C1 segment of cervical spinal cord (tissue), 14 donors: ENCODE measurements around the gene RNF13.

Experiments
- DNase-seq, 14 donors: peaks; one replicate each; lab custom pipeline; 2025; lab: John Stamatoyannopoulos, UW

RNF13 gene

DNA sequence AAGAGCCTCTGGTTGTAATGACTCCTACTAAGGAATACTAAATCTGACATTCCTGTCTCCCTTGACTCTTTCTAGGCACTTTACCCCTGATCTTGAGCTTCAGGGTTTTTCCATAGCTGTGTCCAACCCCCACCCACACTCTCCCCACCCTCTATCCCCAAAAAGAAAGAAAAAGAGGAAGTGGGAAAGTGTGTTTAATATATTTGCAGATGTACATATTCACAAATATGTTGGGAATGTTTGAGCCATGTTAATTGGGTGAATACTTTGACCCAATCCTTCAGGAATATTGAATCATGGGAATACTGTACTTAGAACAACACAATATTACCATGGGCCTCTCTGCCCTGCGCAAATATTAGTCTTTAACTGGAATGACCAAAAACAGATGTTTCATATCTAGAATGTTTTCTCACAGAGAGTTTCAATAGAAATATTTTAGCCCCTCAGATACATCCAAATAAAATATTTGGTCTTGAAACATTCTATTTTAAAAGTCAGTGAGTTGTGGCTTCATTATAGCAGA, 177.5 kb downstream of the RNF13 start:
- no peak for DNase-seq

DNA sequence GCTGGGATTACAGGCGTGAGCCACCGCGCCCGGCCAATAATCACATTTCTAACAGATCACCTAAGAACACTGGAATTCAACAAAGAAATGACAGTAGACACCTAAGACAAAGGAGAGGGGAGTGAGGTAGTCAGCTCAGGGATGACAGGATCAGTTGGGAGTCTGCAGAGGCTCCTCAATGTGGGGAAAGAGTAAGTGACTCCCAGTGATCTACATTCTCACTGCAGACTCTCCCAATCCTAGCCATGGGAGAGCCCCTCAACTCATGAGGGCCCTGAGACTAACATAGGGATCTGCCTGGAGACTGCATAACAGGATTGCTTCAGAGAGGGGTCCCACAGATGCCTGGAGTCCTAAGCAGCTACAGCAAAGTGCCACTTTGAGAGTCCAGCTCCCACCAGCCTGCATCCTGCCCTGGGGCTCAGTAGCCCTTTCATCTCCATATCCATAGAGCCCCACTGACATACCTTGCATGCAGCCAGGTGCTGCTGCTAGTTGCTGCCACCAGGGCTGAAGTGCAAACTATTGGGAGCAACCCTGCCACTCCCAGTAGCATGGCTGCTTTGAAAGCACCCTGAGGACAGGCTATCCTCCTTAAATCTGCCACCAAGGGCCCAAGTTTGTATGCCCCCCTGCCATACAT, 179.5 kb downstream of the RNF13 start:
- no peak for DNase-seq

DNA sequence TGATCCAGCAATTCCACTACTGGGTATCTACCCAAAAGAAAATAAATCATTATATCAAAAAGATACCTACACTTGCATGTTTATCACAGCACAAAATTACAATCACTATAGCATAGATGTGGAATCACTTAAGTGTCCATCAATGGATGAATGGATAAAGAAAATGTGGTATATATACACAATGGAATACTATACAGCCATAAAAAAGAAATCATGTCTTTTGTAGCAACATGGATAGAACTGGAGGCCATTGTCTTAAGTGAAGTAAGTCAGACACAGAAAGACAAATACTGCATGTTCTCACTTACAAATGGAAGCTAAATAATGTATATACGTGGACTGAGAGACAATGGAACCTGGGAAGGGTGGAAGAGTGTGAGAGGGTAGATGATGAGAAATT, 185.9 kb downstream of the RNF13 start:
- DNase-seq, result no peak

DNA sequence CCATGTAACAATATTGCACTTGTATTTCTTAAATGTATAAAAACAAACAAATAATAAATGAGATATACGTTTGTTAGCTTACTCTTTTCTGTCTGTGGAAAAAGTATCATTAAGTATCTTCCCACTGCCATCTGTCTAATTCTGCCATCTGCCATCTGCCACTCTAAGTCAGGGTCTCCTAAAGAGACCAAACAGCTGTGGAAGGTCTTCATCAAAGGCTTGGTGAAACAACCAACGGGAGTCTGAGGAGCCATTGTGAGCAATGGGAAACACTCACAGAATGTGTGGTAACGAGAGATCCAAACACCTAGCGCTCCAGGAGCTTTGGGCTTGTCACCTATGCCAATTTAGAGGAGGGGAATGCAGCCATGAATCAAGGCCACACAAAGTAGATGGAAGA, 186.4 kb downstream of the RNF13 start:
- no peak for DNase-seq

DNA sequence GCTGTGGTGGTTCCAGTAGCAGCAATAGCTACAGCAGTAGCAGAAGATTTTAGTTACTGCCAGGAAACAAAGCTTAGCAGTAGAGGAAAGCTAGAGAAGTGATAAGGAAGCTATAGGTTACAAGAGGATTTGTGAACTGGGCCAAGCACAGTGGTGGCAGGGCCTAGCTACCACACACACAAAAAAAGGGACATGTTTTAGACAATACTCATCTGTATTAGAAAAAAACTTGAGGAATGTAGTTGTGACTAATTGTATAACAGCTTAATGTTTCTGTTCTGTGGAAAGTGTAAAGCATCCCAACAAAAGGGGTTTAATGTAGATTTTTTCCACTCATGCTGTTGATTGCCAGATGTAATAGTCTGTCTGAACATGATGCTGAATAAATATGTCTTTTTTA, 187.6 kb downstream of the RNF13 start:
- DNase-seq, result no peak

DNA sequence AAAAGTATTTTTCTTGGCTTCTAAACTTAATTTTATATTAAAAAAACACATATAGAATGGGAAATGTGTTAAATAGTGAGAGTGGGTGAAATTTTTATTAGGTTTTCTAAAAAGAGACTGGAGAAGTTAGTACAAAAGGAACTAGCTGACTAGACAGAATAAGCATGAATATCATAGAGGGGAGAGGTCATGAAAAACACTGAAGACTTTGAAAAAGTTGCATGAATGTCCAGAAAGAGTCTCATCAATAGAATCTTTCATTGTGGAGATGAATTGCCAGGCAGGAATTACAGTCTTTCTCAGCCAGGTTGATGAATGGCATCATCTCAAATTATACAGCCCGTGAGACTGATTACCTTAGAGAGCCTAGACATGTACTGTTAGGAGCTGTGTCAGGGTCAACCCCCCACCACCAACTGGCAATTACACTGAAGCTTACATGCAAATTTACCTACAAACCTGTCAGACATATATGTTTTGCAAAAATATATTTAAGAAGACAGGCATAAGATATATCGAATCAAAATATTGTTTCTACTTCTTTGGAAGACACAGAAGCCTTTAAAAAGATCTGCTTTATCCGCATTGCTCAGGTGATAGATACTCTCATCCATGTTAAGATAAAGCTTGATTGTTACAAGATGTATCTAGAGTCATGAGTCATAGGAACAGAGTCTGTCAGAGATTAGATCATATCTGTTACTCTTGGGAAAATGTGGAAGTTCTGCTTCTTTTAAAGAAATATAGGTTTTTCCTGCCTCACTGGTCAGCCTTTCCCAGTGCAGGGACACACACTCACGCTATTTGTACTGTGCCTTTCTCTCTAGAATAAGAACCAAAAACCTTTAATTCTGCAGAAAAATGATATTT, 192.5 kb downstream of the RNF13 start:
- no peak for DNase-seq

DNA sequence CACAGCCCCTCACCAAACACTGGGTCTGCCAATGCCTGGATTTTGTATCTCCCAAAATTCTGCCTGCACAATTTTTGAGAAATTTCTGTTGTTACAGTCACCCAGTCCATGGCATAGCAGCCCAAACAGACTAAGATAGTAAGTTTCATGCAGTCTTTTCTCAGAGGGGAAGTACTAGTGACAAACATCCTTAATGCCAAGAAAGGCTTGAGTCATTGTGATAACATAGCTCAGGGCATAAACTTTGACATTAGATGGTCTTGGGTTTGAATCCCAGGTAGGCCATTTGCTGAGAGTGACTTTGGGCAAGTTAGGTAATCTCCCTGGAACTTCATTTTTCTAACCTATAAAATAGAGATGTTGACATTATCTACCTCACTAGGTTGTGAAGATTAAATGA, 193.8 kb downstream of the RNF13 start:
- DNase-seq, result no peak
